ENCODE measurements around the gene MFSD6. TPM values are rescaled to one million over a fixed set of nuclear protein-coding genes. Genes with fewer than 3 reads are reported as not detected.
A peak's percentile ranks its signal among the peaks of the same experiment; 100 is the strongest.

MFSD6 gene
- total and polyA plus RNA-seq, 2 donors (not counting 1 experiment from before 2014, with no cell fraction given): 31.4 to 50.8 TPM

GRCh38 chr2:190501231-190501630 lies 93.1 kb downstream of the MFSD6 start:
- no peak overlapping the region for H3K4me3 ChIP-seq (replicated peaks in 1 of 4; ENCODE audit: control extremely low read depth in 1 of 4, insufficient read depth in 1 of 4, low read depth in 3 of 4, low read length in 4 of 4)
- H3K4me2 ChIP-seq (ENCODE audit: extremely low read depth, insufficient read depth, low read length): no peak overlapping the region
- no peak overlapping the region for H3K9ac ChIP-seq (ENCODE audit: insufficient read depth, low read length)
- H2AFZ ChIP-seq (ENCODE audit: low read length): no peak overlapping the region
- H4K20me1 ChIP-seq (ENCODE audit: control insufficient read depth, extremely low read depth, insufficient read depth, low read length): no peaks in the 10 kb centered on the region
- H3K4me1 ChIP-seq (ENCODE audit: control insufficient read depth, extremely low read depth, insufficient read depth, low read length): peaks cover 3% of the 10 kb centered on the region
- no peak overlapping the region for H3K27ac ChIP-seq (ENCODE audit: insufficient read depth, low read length)
- no peaks in the 10 kb centered on the region for H3K9me3 ChIP-seq (ENCODE audit: control insufficient read depth, insufficient read depth, low read depth, low read length)
- TF ChIP-seq EZH2 (IDR thresholded peaks at IDR 0.05; ENCODE audit: low read length, missing control alignments): no peak
- TF ChIP-seq CTCF (conservative IDR thresholded peaks at IDR 0.05 in 1 of 2, IDR thresholded peaks at IDR 0.05 in 1 of 2; ENCODE audit: low read depth in 1 of 2, low read length in 2 of 2): no peak
- no peaks in the 10 kb centered on the region for H3K36me3 ChIP-seq (ENCODE audit: control insufficient read depth, insufficient read depth, low read length)
- DNase-seq (ENCODE audit: low read depth in 2 of 2): no peak
- no peaks in the 10 kb centered on the region for H3K79me2 ChIP-seq (ENCODE audit: control insufficient read depth, insufficient read depth, low read length)
- H3K27me3 ChIP-seq (ENCODE audit: control insufficient read depth, insufficient read depth, low read length): no peaks in the 10 kb centered on the region

GRCh38 chr2:190501702-190502407 lies 93.7 kb downstream of the MFSD6 start:
- Histone ChIP-seq H3K36me3 (ENCODE audit: control insufficient read depth, insufficient read depth, low read length) (no peaks in the 10 kb centered on the region), H4K20me1 (ENCODE audit: control insufficient read depth, extremely low read depth, insufficient read depth, low read length) (no peaks in the 10 kb centered on the region), H3K4me3 (replicated peaks in 1 of 4; ENCODE audit: control extremely low read depth in 1 of 4, insufficient read depth in 1 of 4, low read depth in 3 of 4, low read length in 4 of 4) (no peak overlapping the region), H3K4me1 (ENCODE audit: control insufficient read depth, extremely low read depth, insufficient read depth, low read length) (peaks cover 3% of the 10 kb centered on the region), H2AFZ (ENCODE audit: low read length) (no peak overlapping the region), H3K27me3 (ENCODE audit: control insufficient read depth, insufficient read depth, low read length) (no peaks in the 10 kb centered on the region), H3K4me2 (ENCODE audit: extremely low read depth, insufficient read depth, low read length) (no peak overlapping the region), H3K79me2 (ENCODE audit: control insufficient read depth, insufficient read depth, low read length) (no peaks in the 10 kb centered on the region), H3K9me3 (ENCODE audit: control insufficient read depth, insufficient read depth, low read depth, low read length) (no peaks in the 10 kb centered on the region), H3K9ac (ENCODE audit: insufficient read depth, low read length) (no peak overlapping the region), H3K27ac (ENCODE audit: insufficient read depth, low read length) (no peak overlapping the region)
- DNase-seq (ENCODE audit: low read depth in 2 of 2): peak in 1 of 2 donors; percentile 7
- TF ChIP-seq CTCF (conservative IDR thresholded peaks at IDR 0.05 in 1 of 2, IDR thresholded peaks at IDR 0.05 in 1 of 2; ENCODE audit: low read depth in 1 of 2, low read length in 2 of 2) (no peak), EZH2 (IDR thresholded peaks at IDR 0.05; ENCODE audit: low read length, missing control alignments) (no peak)

GRCh38 chr2:190503088-190503487 lies 94.9 kb downstream of the MFSD6 start:
- TF ChIP-seq EZH2 (IDR thresholded peaks at IDR 0.05; ENCODE audit: low read length, missing control alignments) (no peak), CTCF (conservative IDR thresholded peaks at IDR 0.05 in 1 of 2, IDR thresholded peaks at IDR 0.05 in 1 of 2; ENCODE audit: low read depth in 1 of 2, low read length in 2 of 2) (no peak)
- no peak overlapping the region for H2AFZ ChIP-seq (ENCODE audit: low read length)
- no peak overlapping the region for H3K4me3 ChIP-seq (replicated peaks in 1 of 4; ENCODE audit: control extremely low read depth in 1 of 4, insufficient read depth in 1 of 4, low read depth in 3 of 4, low read length in 4 of 4)
- no peak for DNase-seq (ENCODE audit: low read depth in 2 of 2)
- H3K4me2 ChIP-seq (ENCODE audit: extremely low read depth, insufficient read depth, low read length): no peak overlapping the region
- no peaks in the 10 kb centered on the region for H3K36me3 ChIP-seq (ENCODE audit: control insufficient read depth, insufficient read depth, low read length)
- no peaks in the 10 kb centered on the region for H3K9me3 ChIP-seq (ENCODE audit: control insufficient read depth, insufficient read depth, low read depth, low read length)
- H3K79me2 ChIP-seq (ENCODE audit: control insufficient read depth, insufficient read depth, low read length): no peaks in the 10 kb centered on the region
- no peak overlapping the region for H3K9ac ChIP-seq (ENCODE audit: insufficient read depth, low read length)
- H3K4me1 ChIP-seq (ENCODE audit: control insufficient read depth, extremely low read depth, insufficient read depth, low read length): peaks cover 3% of the 10 kb centered on the region
- H3K27ac ChIP-seq (ENCODE audit: insufficient read depth, low read length): no peak overlapping the region
- H3K27me3 ChIP-seq (ENCODE audit: control insufficient read depth, insufficient read depth, low read length): no peaks in the 10 kb centered on the region
- H4K20me1 ChIP-seq (ENCODE audit: control insufficient read depth, extremely low read depth, insufficient read depth, low read length): no peaks in the 10 kb centered on the region
